IMR-90 (cell line): ENCODE results near the gene TIAM2.

Experiments
- BHLHE40 ChIP-seq: fragments of 150-350 bp; IDR thresholded peaks from 2 replicates; pipeline ENCODE4 v1.6.1; 2016; ENCODE audit warnings: mild to moderate bottlenecking, low read depth, low read length
- CEBPB ChIP-seq: IDR thresholded peaks from 2 replicates; pipeline ENCODE4 v1.6.1; 2012; ENCODE audit warnings: low read depth, low read length, improper control_type of control experiment
- CHD1 ChIP-seq: IDR thresholded peaks from 2 replicates; pipeline ENCODE4 v1.6.1; 2012; ENCODE audit warnings: low read depth, low read length, improper control_type of control experiment
- MAZ ChIP-seq: IDR thresholded peaks from 2 replicates; pipeline ENCODE4 v1.6.1; 2012; ENCODE audit warnings: low read depth, mild to moderate bottlenecking, low read length, improper control_type of control experiment, moderate library complexity, borderline replicate concordance
- MXI1 ChIP-seq: IDR thresholded peaks from 2 replicates; pipeline ENCODE4 v1.6.1; 2012; ENCODE audit warnings: low read depth, mild to moderate bottlenecking, low read length, moderate library complexity, borderline replicate concordance
- POLR2A ChIP-seq: IDR thresholded peaks from 2 replicates; pipeline ENCODE4 v1.6.1; 2012; ENCODE audit warnings: mild to moderate bottlenecking, low read depth, low read length
- RAD21 ChIP-seq: IDR thresholded peaks from 2 replicates; pipeline ENCODE4 v1.6.1; 2012; ENCODE audit warnings: low read length, improper control_type of control experiment
- RCOR1 ChIP-seq: IDR thresholded peaks from 2 replicates; pipeline ENCODE4 v1.6.1; 2012; ENCODE audit warnings: mild to moderate bottlenecking, low read length, improper control_type of control experiment; ENCODE audit not compliant: insufficient replicate concordance
- RFX5 ChIP-seq: IDR thresholded peaks from 2 replicates; pipeline ENCODE4 v1.8.0; 2012; ENCODE audit warnings: low read depth, mild to moderate bottlenecking, low read length, moderate library complexity
- SMC3 ChIP-seq: fragments of 150-350 bp; IDR thresholded peaks from 2 replicates; pipeline ENCODE4 v1.6.1; 2016; ENCODE audit warnings: low read depth, mild to moderate bottlenecking, antibody characterized with exemption, low read length, moderate library complexity
- USF2 ChIP-seq: fragments of 150-350 bp; IDR thresholded peaks from 2 replicates; pipeline ENCODE4 v1.6.1; 2017; ENCODE audit warnings: mild to moderate bottlenecking, antibody characterized with exemption, low read length, low read depth
- TF ChIP-seq, protein P1 (sequence below): conservative IDR thresholded peaks from 2 replicates; pipeline ENCODE4 v1.5.1; 2012; ENCODE audit warnings: mild to moderate bottlenecking, low read depth, low read length, improper control_type of control experiment
- TF ChIP-seq, protein P2 (sequence below): fragments of 150-350 bp; IDR thresholded peaks from 2 replicates; pipeline ENCODE4 v1.6.1; 2016; ENCODE audit warnings: low read depth, mild to moderate bottlenecking, low read length, moderate library complexity, borderline replicate concordance

- TF ChIP-seq, protein P1, sequence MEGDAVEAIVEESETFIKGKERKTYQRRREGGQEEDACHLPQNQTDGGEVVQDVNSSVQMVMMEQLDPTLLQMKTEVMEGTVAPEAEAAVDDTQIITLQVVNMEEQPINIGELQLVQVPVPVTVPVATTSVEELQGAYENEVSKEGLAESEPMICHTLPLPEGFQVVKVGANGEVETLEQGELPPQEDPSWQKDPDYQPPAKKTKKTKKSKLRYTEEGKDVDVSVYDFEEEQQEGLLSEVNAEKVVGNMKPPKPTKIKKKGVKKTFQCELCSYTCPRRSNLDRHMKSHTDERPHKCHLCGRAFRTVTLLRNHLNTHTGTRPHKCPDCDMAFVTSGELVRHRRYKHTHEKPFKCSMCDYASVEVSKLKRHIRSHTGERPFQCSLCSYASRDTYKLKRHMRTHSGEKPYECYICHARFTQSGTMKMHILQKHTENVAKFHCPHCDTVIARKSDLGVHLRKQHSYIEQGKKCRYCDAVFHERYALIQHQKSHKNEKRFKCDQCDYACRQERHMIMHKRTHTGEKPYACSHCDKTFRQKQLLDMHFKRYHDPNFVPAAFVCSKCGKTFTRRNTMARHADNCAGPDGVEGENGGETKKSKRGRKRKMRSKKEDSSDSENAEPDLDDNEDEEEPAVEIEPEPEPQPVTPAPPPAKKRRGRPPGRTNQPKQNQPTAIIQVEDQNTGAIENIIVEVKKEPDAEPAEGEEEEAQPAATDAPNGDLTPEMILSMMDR: no peak
- TF ChIP-seq POLR2A: no peak
- no peak for TF ChIP-seq CEBPB
- TF ChIP-seq RAD21: no peak
- no peak for TF ChIP-seq RFX5
- no peak for TF ChIP-seq RCOR1
- no peak for TF ChIP-seq MXI1
- TF ChIP-seq USF2: no peak
- no peak for TF ChIP-seq SMC3
- TF ChIP-seq CHD1: no peak
- no peak for TF ChIP-seq BHLHE40
- TF ChIP-seq, protein P2, sequence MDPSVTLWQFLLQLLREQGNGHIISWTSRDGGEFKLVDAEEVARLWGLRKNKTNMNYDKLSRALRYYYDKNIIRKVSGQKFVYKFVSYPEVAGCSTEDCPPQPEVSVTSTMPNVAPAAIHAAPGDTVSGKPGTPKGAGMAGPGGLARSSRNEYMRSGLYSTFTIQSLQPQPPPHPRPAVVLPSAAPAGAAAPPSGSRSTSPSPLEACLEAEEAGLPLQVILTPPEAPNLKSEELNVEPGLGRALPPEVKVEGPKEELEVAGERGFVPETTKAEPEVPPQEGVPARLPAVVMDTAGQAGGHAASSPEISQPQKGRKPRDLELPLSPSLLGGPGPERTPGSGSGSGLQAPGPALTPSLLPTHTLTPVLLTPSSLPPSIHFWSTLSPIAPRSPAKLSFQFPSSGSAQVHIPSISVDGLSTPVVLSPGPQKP: no peak
- TF ChIP-seq MAZ: no peak
Observed at GRCh38 chr6:155091756-155092155, 96.6 kb downstream of the TIAM2 start.
